CD4-positive, alpha-beta T cell treated with Interleukin-2 at 100 ng/mL for 4 hours (primary cell): ENCODE measurements around the gene ITPR3.
A peak's percentile ranks its signal among the peaks of the same experiment; 100 is the strongest.

Experiments used
- DNase-seq: peaks from one replicate; pipeline ENCODE4 v3.0.0-alpha.2; 2020; ENCODE audit warnings: low spot score

ITPR3 gene

GRCh38 chr6:33700391-33701050 lies 79.4 kb downstream of the ITPR3 start:
- DNase-seq: peak; percentile 70

GRCh38 chr6:33702345-33702977 lies 81.3 kb downstream of the ITPR3 start:
- peak; percentile 41 for DNase-seq

GRCh38 chr6:33704215-33705066 lies 83.3 kb downstream of the ITPR3 start:
- no peak for DNase-seq

GRCh38 chr6:33705268-33705885 lies 84.3 kb downstream of the ITPR3 start:
- no peak for DNase-seq

- no peak for DNase-seq
These were observed 85.0 kb downstream of the ITPR3 start for GRCh38 chr6:33705955-33706725.

GRCh38 chr6:33707771-33708170 lies 86.6 kb downstream of the ITPR3 start:
- no peak for DNase-seq

- no peak for DNase-seq
These were observed 87.5 kb downstream of the ITPR3 start for GRCh38 chr6:33708516-33709204.

- DNase-seq: no peak
These were observed 88.6 kb downstream of the ITPR3 start for GRCh38 chr6:33709605-33710295.

- no peak for DNase-seq
These were observed 89.4 kb downstream of the ITPR3 start for GRCh38 chr6:33710296-33711121.

GRCh38 chr6:33711140-33712129 lies 90.3 kb downstream of the ITPR3 start, which contains the start of gene UQCC2:
UQCC2 (minus strand) TSS chr6:33711700; CDS start chr6:33711686, 14 bp downstream.
- DNase-seq: peak; percentile 97

- DNase-seq: no peak
These were observed 91.8 kb downstream of the ITPR3 start for GRCh38 chr6:33712914-33713313.

GRCh38 chr6:33713786-33714185 lies 92.7 kb downstream of the ITPR3 start:
- DNase-seq: no peak

- DNase-seq: no peak
These were observed 93.4 kb downstream of the ITPR3 start for GRCh38 chr6:33714385-33715040.

GRCh38 chr6:33716379-33716778 lies 95.3 kb downstream of the ITPR3 start:
- DNase-seq: no peak

- DNase-seq: no peak
These were observed 95.9 kb downstream of the ITPR3 start for GRCh38 chr6:33716890-33717632.

- DNase-seq: no peak
These were observed 96.9 kb downstream of the ITPR3 start for GRCh38 chr6:33717934-33718455.

GRCh38 chr6:33718713-33719112 lies 97.6 kb downstream of the ITPR3 start:
- DNase-seq: no peak
